ENCODE data around the gene EDIL3. TPM values are rescaled to one million over a fixed set of nuclear protein-coding genes. Genes with fewer than 3 reads are reported as not detected.

EDIL3 gene
- total and polyA plus RNA-seq, 2 of the 8 experiments (the other 6 are each of a cell fraction or from before 2014, with no cell fraction given) = 14.7 to 47.2 TPM

GRCh38 chr5:84080908-84081307 is 303.8 kb downstream of the EDIL3 start:
- Histone ChIP-seq H3K4me2 (ENCODE audit: insufficient read depth in 1 of 2, low read depth in 2 of 2, low read length in 2 of 2) (no peak overlapping the region), H3K14ac (ENCODE audit: insufficient read length) (no peak overlapping the region), H2BK12ac (ENCODE audit: low read depth, low read length) (no peak overlapping the region), H3K4me1 (replicated peaks in 1 of 4; ENCODE audit: control insufficient read depth in 3 of 4, insufficient read depth in 4 of 4, low read length in 3 of 4) (no peaks in the 10 kb centered on the region; a peak in 1 of 7 replicates), H3K18ac (ENCODE audit: extremely low read depth, low read length) (no peak overlapping the region), H2AFZ (ENCODE audit: low read length) (no peak overlapping the region), H4K20me1 (replicated peaks in 1 of 2; ENCODE audit: control insufficient read depth in 1 of 2, insufficient read depth in 2 of 2, low read length in 2 of 2) (no peaks in the 10 kb centered on the region), H3K36me3 (ENCODE audit: control insufficient read depth in 2 of 4, insufficient read depth in 4 of 4, low read length in 3 of 4) (no peaks in the 10 kb centered on the region), H4K91ac (replicated peaks; ENCODE audit: insufficient read length, low read length) (no peak overlapping the region), H3K27me3 (replicated peaks in 1 of 4; ENCODE audit: control insufficient read depth in 3 of 4, extremely low read depth in 1 of 4, insufficient read depth in 3 of 4, low read length in 3 of 4) (no peaks in the 10 kb centered on the region), H3K23me2 (ENCODE audit: low read depth, low read length) (no peaks in the 10 kb centered on the region), H3K4me3 (ENCODE audit: extremely low read depth in 1 of 4, insufficient read depth in 2 of 4, low read depth in 3 of 4, low read length in 4 of 4) (no peak overlapping the region), H3K79me1 (ENCODE audit: low read depth, low read length) (no peaks in the 10 kb centered on the region), H3K56ac (replicated peaks; ENCODE audit: insufficient read length, low read depth, low read length) (no peak overlapping the region), H2AK5ac (ENCODE audit: low read depth, low read length) (no peak overlapping the region), H3K23ac (ENCODE audit: insufficient read length) (no peak overlapping the region), H3K9ac (replicated peaks in 1 of 4; ENCODE audit: extremely low read depth in 1 of 4, low read depth in 3 of 4, low read length in 3 of 4) (no peak overlapping the region), H2BK120ac (replicated peaks; ENCODE audit: low read depth, low read length) (no peak overlapping the region), H2BK5ac (ENCODE audit: low read depth, low read length) (no peak overlapping the region), H3K27ac (ENCODE audit: low read depth, low read length) (no peak overlapping the region), H4K5ac (ENCODE audit: insufficient read length, low read depth, low read length) (no peak overlapping the region), H2BK15ac (ENCODE audit: low read length) (no peak overlapping the region), H2BK20ac (ENCODE audit: low read length) (no peak overlapping the region), H3K4ac (replicated peaks; ENCODE audit: insufficient read length, low read depth, low read length) (no peak overlapping the region), H4K8ac (ENCODE audit: extremely low read depth, insufficient read depth, low read length) (no peak overlapping the region), H3K9me3 (ENCODE audit: insufficient read depth in 2 of 2, low read depth in 1 of 2, low read length in 1 of 2) (no peaks in the 10 kb centered on the region), H3K79me2 (ENCODE audit: control insufficient read depth in 1 of 2, insufficient read depth in 2 of 2, low read length in 2 of 2) (no peaks in the 10 kb centered on the region)
- ChIA-PET POLR2A (ENCODE audit: partially characterized antibody) (no interaction called here), CTCF (ENCODE audit: partially characterized antibody) (interaction anchor here (0.9 kb wide), 1 partner anchor 115 kb away, joined by 3 read pairs; no protein-coding TSS in a partner anchor)
- DNase-seq (ENCODE audit: low read depth in 1 of 2, low spot score in 2 of 2) (no peak), FAIRE-seq (no peak)
- no peak for TF ChIP-seq BCL11A (IDR thresholded peaks at IDR 0.05; ENCODE audit: low read depth in 2 of 2, low read length in 2 of 2)
- TF ChIP-seq ATF2 (IDR thresholded peaks at IDR 0.05; ENCODE audit: low read length) = no peak
- peak in 1 of 3 experiments; percentile 8; a peak in 1 of 4 replicates for TF ChIP-seq CTCF (IDR thresholded peaks at IDR 0.05; ENCODE audit: control extremely low read depth in 1 of 3, insufficient read depth in 1 of 3, low read depth in 1 of 3, low read length in 3 of 3)
- WGBS, 2 experiments (ENCODE audit: extremely low coverage in 1 of 2, insufficient coverage in 1 of 2, insufficient read length in 1 of 2, insufficient replicate concordance in 2 of 2, low coverage in 1 of 2, low lambda C conversion rate in 2 of 2, missing lambda C conversion rate in 1 of 2) = 93% methylated on average over 1 of the region's 1 CpG; no CpG with 5 or more reads in 1 of the 2 experiments

Data from H1 (cell line).